GM23338 (cell line): ENCODE data around the gene FILIP1L. TPM values are rescaled to one million over a fixed set of nuclear protein-coding genes. Genes with fewer than 3 reads are reported as not detected.

Source experiments
- ATAC-seq: fragments of 200-7000 bp; cut with Tn5 transposase; 3 replicates; pipeline ENCODE4 v1.9.1; 2020
- DNase-seq: peaks from one replicate; pipeline ENCODE4 v3.0.0-alpha.2; 2015; ENCODE audit warnings: low spot score
- H2AFZ ChIP-seq: fragments of 200-600 bp; sonication (generic); 2 replicates; pipeline ENCODE4 v1.8.0; 2016; ENCODE audit warnings: antibody characterized with exemption, mild to moderate bottlenecking, moderate library complexity
- H3F3A ChIP-seq: fragments of 200-600 bp; sonication (generic); replicated peaks from 2 replicates; pipeline ENCODE4 v1.8.0; 2017; ENCODE audit warnings: antibody characterized with exemption, mixed run types, low read depth
- H3K27ac ChIP-seq: fragments of 200-600 bp; sonication (generic); 2 replicates; pipeline ENCODE4 v1.6.1; 2016; ENCODE audit warnings: low read depth
- H3K27me3 ChIP-seq: fragments of 200-600 bp; sonication (generic); 2 replicates; pipeline ENCODE4 v1.8.0; 2016; ENCODE audit warnings: mild to moderate bottlenecking, mixed run types, moderate library complexity; ENCODE audit not compliant: insufficient read depth
- H3K36me3 ChIP-seq: fragments of 200-600 bp; sonication (generic); 2 replicates; pipeline ENCODE4 v1.8.0; 2016; ENCODE audit warnings: mild to moderate bottlenecking; ENCODE audit not compliant: insufficient read depth
- H3K4me1 ChIP-seq: fragments of 200-600 bp; sonication (generic); 2 replicates; pipeline ENCODE4 v1.8.0; 2016; ENCODE audit warnings: mild to moderate bottlenecking, moderate library complexity; ENCODE audit not compliant: insufficient read depth
- H3K4me2 ChIP-seq: fragments of 200-600 bp; sonication (generic); 2 replicates; pipeline ENCODE4 v1.7.1; 2017; ENCODE audit warnings: mixed run types
- H3K4me3 ChIP-seq: fragments of 200-600 bp; sonication (generic); 2 replicates; pipeline ENCODE4 v1.6.1; 2016; ENCODE audit warnings: mixed run types
- H3K79me2 ChIP-seq: fragments of 200-600 bp; sonication (generic); replicated peaks from 2 replicates; pipeline ENCODE4 v1.8.0; 2017; ENCODE audit warnings: mild to moderate bottlenecking; ENCODE audit not compliant: insufficient read depth
- H3K9me2 ChIP-seq: fragments of 200-600 bp; sonication (generic); 2 replicates; pipeline ENCODE4 v1.8.0; 2017; ENCODE audit not compliant: insufficient read depth
- H4K20me1 ChIP-seq: fragments of 200-600 bp; sonication (generic); replicated peaks from 2 replicates; pipeline ENCODE4 v1.8.0; 2017; ENCODE audit warnings: mild to moderate bottlenecking; ENCODE audit not compliant: insufficient read depth
- H3K27ac Mint-ChIP-seq: 2 replicates; pipeline ENCODE4 v1.8.0; 2020; ENCODE audit warnings: inconsistent platforms, mild to moderate bottlenecking, moderate library complexity, mixed read lengths
- H3K27me3 Mint-ChIP-seq: 3 replicates; pipeline ENCODE4 v1.8.0; 2022; ENCODE audit warnings: low read depth, mild to moderate bottlenecking, moderate library complexity, mixed read lengths, inconsistent platforms; ENCODE audit not compliant: insufficient read depth, poor library complexity
- H3K36me3 Mint-ChIP-seq: 3 replicates; pipeline ENCODE4 v1.8.0; 2021; ENCODE audit warnings: low read depth, mild to moderate bottlenecking, inconsistent platforms, moderate library complexity, mixed read lengths
- H3K4me1 Mint-ChIP-seq: 3 replicates; pipeline ENCODE4 v1.8.0; 2020; ENCODE audit warnings: mild to moderate bottlenecking, inconsistent platforms, mixed read lengths
- H3K4me3 Mint-ChIP-seq: 3 replicates; pipeline ENCODE4 v1.8.0; 2021; ENCODE audit warnings: moderate library complexity, mild to moderate bottlenecking, inconsistent platforms, mixed read lengths
- H3K9me3 Mint-ChIP-seq: 3 replicates; pipeline ENCODE4 v1.8.0; 2020; ENCODE audit warnings: moderate library complexity, mild to moderate bottlenecking, inconsistent platforms, mixed read lengths
- CREB1 ChIP-seq: fragments of 250-450 bp; sonication (Bioruptor Pico); IDR thresholded peaks from 2 replicates; pipeline ENCODE4 v1.5.0; 2020; ENCODE audit warnings: low read depth, mild to moderate bottlenecking, moderate library complexity
- CTCF ChIP-seq, 2 experiments: fragments of 200-600 bp in 1 of 2; sonication (generic) in 1 of 2; conservative IDR thresholded peaks; 2 replicates each; pipeline versions ENCODE4 v1.5.1 to v1.6.1; 2016 to 2017; ENCODE audit warnings: antibody characterized with exemption in 2 of 2, low read depth in 2 of 2, mild to moderate bottlenecking in 2 of 2, moderate library complexity in 1 of 2
- EZH2 ChIP-seq: fragments of 200-600 bp; sonication (generic); IDR thresholded peaks from one replicate; pipeline ENCODE4 v1.8.0; 2017; ENCODE audit warnings: antibody characterized with exemption, mild to moderate bottlenecking, low read depth; ENCODE audit not compliant: unreplicated experiment
- NANOG ChIP-seq: IDR thresholded peaks from 2 replicates; pipeline ENCODE4 v1.6.1; 2016; ENCODE audit warnings: antibody characterized with exemption, borderline replicate concordance
- POLR2AphosphoS5 ChIP-seq: IDR thresholded peaks from 2 replicates; pipeline ENCODE4 v1.6.1; 2016; ENCODE audit warnings: antibody characterized with exemption, low read depth
- STAT1 ChIP-seq: IDR thresholded peaks from one replicate; pipeline ENCODE4 v1.6.1; 2016; ENCODE audit warnings: antibody characterized with exemption; ENCODE audit not compliant: unreplicated experiment
- ZNF114 ChIP-seq: fragments of 250-450 bp; sonication (Bioruptor Pico); IDR thresholded peaks from 2 replicates; pipeline ENCODE4 v1.5.0; 2020; ENCODE audit warnings: mild to moderate bottlenecking, moderate library complexity
- ZNF331 ChIP-seq: fragments of 250-450 bp; sonication (Bioruptor Pico); IDR thresholded peaks from 2 replicates; pipeline ENCODE4 v1.5.0; 2020; ENCODE audit warnings: low read depth, mild to moderate bottlenecking, moderate library complexity
- ZNF462 ChIP-seq: fragments of 250-450 bp; sonication (Bioruptor Pico); IDR thresholded peaks from 2 replicates; pipeline ENCODE4 v1.5.0; 2020; ENCODE audit warnings: mild to moderate bottlenecking, moderate library complexity
- polyA plus RNA-seq: library from polyadenylated mRNA; unstranded; fragments of >200 nt; fragmentation: Nextera tagmentation; extraction: Ambion mirVana; gene quantifications from 2 replicates; pipeline ENCODE4 v1.2.1, GENCODE V29; 2016
- total RNA-seq: library from RNA; depleted of rRNA; stranded (reverse); fragments of >200 nt; shearing (Covaris generic); gene quantifications from 2 replicates; pipeline ENCODE4 v1.2.3, GENCODE V29; 2014

The FILIP1L gene
- total and polyA plus RNA-seq, 2 experiments from 2014 or later = 1.6 TPM; not detected in 1

- no peak overlapping the region for H3K4me2 ChIP-seq
Measured at GRCh38 chr3:99938270-99938911, 175.9 kb downstream of the FILIP1L start.

GRCh38 chr3:99934975-99935797 lies 179.1 kb downstream of the FILIP1L start:
- Histone ChIP-seq H2AFZ (no peak overlapping the region), H3K9me2 (no peaks in the 10 kb centered on the region), H3K27ac (no peak overlapping the region), H3K36me3 (no peaks in the 10 kb centered on the region), H3K4me1 (peaks cover 8% of the 10 kb centered on the region; the same call in 1 of the 2 replicates), H3K27me3 (no peaks in the 10 kb centered on the region), H3K4me2 (no peak overlapping the region), H4K20me1 (no peaks in the 10 kb centered on the region), H3F3A (no peaks in the 10 kb centered on the region), H3K4me3 (no peak overlapping the region), H3K79me2 (peaks cover 5% of the 10 kb centered on the region; the same call in 1 of the 2 replicates)
- Mint-ChIP-seq H3K27me3 (no peaks in the 10 kb centered on the region), H3K4me3 (no peak overlapping the region), H3K27ac (no peak overlapping the region), H3K36me3 (no peaks in the 10 kb centered on the region), H3K4me1 (peaks cover 25% of the 10 kb centered on the region), H3K9me3 (no peaks in the 10 kb centered on the region; the same call in 2 of the 3 replicates)
- DNase-seq (no peak), ATAC-seq (no peak)
- TF ChIP-seq POLR2AphosphoS5 (no peak), ZNF331 (no peak), CREB1 (CRISPR knock-in tag) (no peak), EZH2 (no peak), ZNF462 (CRISPR knock-in tag) (no peak), NANOG (no peak)

More at GRCh38 chr3:99938270-99938911, 175.9 kb downstream of the FILIP1L start:
- Mint-ChIP-seq H3K27ac (no peak overlapping the region), H3K36me3 (no peaks in the 10 kb centered on the region), H3K27me3 (no peaks in the 10 kb centered on the region), H3K4me3 (no peak overlapping the region), H3K4me1 (peaks cover 10% of the 10 kb centered on the region), H3K9me3 (no peaks in the 10 kb centered on the region)
- Histone ChIP-seq H3K9me2 (no peaks in the 10 kb centered on the region), H3K4me1 (no peaks in the 10 kb centered on the region), H3K79me2 (peaks cover 3% of the 10 kb centered on the region; the same call in 1 of the 2 replicates), H3K36me3 (no peaks in the 10 kb centered on the region), H2AFZ (no peak overlapping the region), H3K27me3 (no peaks in the 10 kb centered on the region), H4K20me1 (no peaks in the 10 kb centered on the region), H3K4me3 (no peak overlapping the region), H3K27ac (no peak overlapping the region), H3F3A (no peaks in the 10 kb centered on the region)
- TF ChIP-seq EZH2 (no peak), NANOG (no peak), ZNF331 (no peak), STAT1 (no peak), CTCF (conservative IDR thresholded peaks at IDR 0.05; ENCODE audit: low read depth in 2 of 2) (no peak), ZNF114 (CRISPR knock-in tag) (no peak), POLR2AphosphoS5 (no peak), CREB1 (CRISPR knock-in tag) (no peak)
- ATAC-seq (no peak), DNase-seq (no peak)
